HEK293 (cell line): ENCODE measurements around the gene EIF4B.

Source experiments
- CTCF ChIA-PET: fragments of 350-600 bp; formaldehyde crosslinking; extraction: SDS; loops from one replicate; lab custom pipeline; 2021; ENCODE audit warnings: antibody characterized with exemption; lab: Yijun Ruan, JAX
- POLR2A ChIA-PET: fragments of 300-600 bp; formaldehyde crosslinking; extraction: SDS; loops from one replicate; lab custom pipeline; 2020; ENCODE audit warnings: antibody characterized with exemption, inconsistent platforms; lab: Yijun Ruan, JAX
- H3K27ac ChIP-seq: fragments of 200-500 bp; sonication (Bioruptor generic); 2 replicates; pipeline ENCODE4 v1.5.1; 2014; ENCODE audit warnings: low read depth, low read length, control low read depth, inconsistent platforms; ENCODE audit errors: extremely low read depth
- H3K36me3 ChIP-seq, 2 experiments: fragments of 200-500 bp in 1 of 2; sonication (Bioruptor generic) in 1 of 2; 1 replicate in 1 of 2; 2 replicates in 1 of 2; pipeline ENCODE4 v1.5.1; 2014 to 2017; ENCODE audit warnings: inconsistent platforms in 2 of 2, low read length in 2 of 2; ENCODE audit not compliant: control insufficient read depth in 2 of 2, insufficient read depth in 1 of 2
- H3K4me1 ChIP-seq: fragments of 200-500 bp; sonication (Bioruptor generic); 2 replicates; pipeline ENCODE4 v1.5.1; 2014; ENCODE audit warnings: mild to moderate bottlenecking, low read length, inconsistent platforms; ENCODE audit not compliant: control insufficient read depth, insufficient read depth
- H3K4me3 ChIP-seq: 2 replicates; pipeline ENCODE4 v1.5.1; 2011; ENCODE audit warnings: low read depth, mild to moderate bottlenecking, control low read depth, low read length, moderate library complexity
- H3K9me3 ChIP-seq: fragments of 200-500 bp; sonication (Bioruptor generic); 2 replicates; pipeline ENCODE4 v1.5.1; 2014; ENCODE audit warnings: low read depth, low read length, inconsistent platforms; ENCODE audit not compliant: control insufficient read depth, insufficient read depth
- GLI4 ChIP-seq: fragments of 450-650 bp; formaldehyde crosslinking; IDR thresholded peaks from 2 replicates; pipeline ENCODE4 v1.5.1; 2016; ENCODE audit warnings: missing biosample characterization, missing genetic modification characterization
- IKZF3 ChIP-seq: fragments of 450-650 bp; IDR thresholded peaks from 2 replicates; pipeline ENCODE4 v1.5.0; 2018; ENCODE audit warnings: missing biosample characterization, mild to moderate bottlenecking, missing genetic modification characterization, moderate library complexity
- PATZ1 ChIP-seq: fragments of 450-650 bp; formaldehyde crosslinking; IDR thresholded peaks from 2 replicates; pipeline ENCODE4 v1.5.1; 2016; ENCODE audit warnings: missing biosample characterization, missing genetic modification characterization
- PRDM6 ChIP-seq: fragments of 450-650 bp; formaldehyde crosslinking; IDR thresholded peaks from 2 replicates; pipeline ENCODE4 v1.5.1; 2017; ENCODE audit warnings: missing biosample characterization, missing genetic modification characterization
- REPIN1 ChIP-seq: fragments of 450-650 bp; formaldehyde crosslinking; IDR thresholded peaks from 2 replicates; pipeline ENCODE4 v1.5.1; 2017; ENCODE audit warnings: missing biosample characterization, missing genetic modification characterization, low read depth
- SCRT1 ChIP-seq: fragments of 450-650 bp; formaldehyde crosslinking; IDR thresholded peaks from 2 replicates; pipeline ENCODE4 v1.5.1; 2016; ENCODE audit warnings: missing biosample characterization, missing genetic modification characterization, borderline replicate concordance
- SCRT2 ChIP-seq: fragments of 450-650 bp; formaldehyde crosslinking; IDR thresholded peaks from 2 replicates; pipeline ENCODE4 v1.5.1; 2016; ENCODE audit warnings: missing biosample characterization, missing genetic modification characterization
- SP2 ChIP-seq: fragments of 450-650 bp; formaldehyde crosslinking; IDR thresholded peaks from 2 replicates; pipeline ENCODE4 v1.5.1; 2016; ENCODE audit warnings: missing biosample characterization, missing genetic modification characterization
- WT1 ChIP-seq: fragments of 450-650 bp; formaldehyde crosslinking; IDR thresholded peaks from 2 replicates; pipeline ENCODE4 v1.5.1; 2016; ENCODE audit warnings: missing biosample characterization, missing genetic modification characterization
- ZNF112 ChIP-seq: fragments of 450-650 bp; formaldehyde crosslinking; IDR thresholded peaks from 2 replicates; pipeline ENCODE4 v1.5.0; 2017; ENCODE audit warnings: missing biosample characterization, missing genetic modification characterization
- ZNF132 ChIP-seq: fragments of 450-650 bp; formaldehyde crosslinking; IDR thresholded peaks from 2 replicates; pipeline ENCODE4 v1.5.1; 2017; ENCODE audit warnings: missing biosample characterization, missing genetic modification characterization, borderline replicate concordance
- ZNF138 ChIP-seq: fragments of 450-650 bp; formaldehyde crosslinking; IDR thresholded peaks from 2 replicates; pipeline ENCODE4 v1.5.1; 2016; ENCODE audit warnings: missing biosample characterization, missing genetic modification characterization, borderline replicate concordance
- ZNF169 ChIP-seq: fragments of 450-650 bp; formaldehyde crosslinking; IDR thresholded peaks from 2 replicates; pipeline ENCODE4 v1.5.1; 2016; ENCODE audit warnings: missing biosample characterization, missing genetic modification characterization
- ZNF2 ChIP-seq: fragments of 450-650 bp; formaldehyde crosslinking; IDR thresholded peaks from 2 replicates; pipeline ENCODE4 v1.5.1; 2016; ENCODE audit warnings: missing biosample characterization, missing genetic modification characterization
- ZNF26 ChIP-seq: fragments of 450-650 bp; formaldehyde crosslinking; IDR thresholded peaks from 2 replicates; pipeline ENCODE4 v1.5.1; 2016; ENCODE audit warnings: missing biosample characterization, missing genetic modification characterization
- ZNF423 ChIP-seq: fragments of 450-650 bp; formaldehyde crosslinking; IDR thresholded peaks from 2 replicates; pipeline ENCODE4 v1.5.1; 2016; ENCODE audit warnings: missing biosample characterization, missing genetic modification characterization
- ZNF48 ChIP-seq: fragments of 450-650 bp; formaldehyde crosslinking; IDR thresholded peaks from 2 replicates; pipeline ENCODE4 v1.5.1; 2016; ENCODE audit warnings: missing biosample characterization, missing genetic modification characterization
- ZNF513 ChIP-seq: fragments of 450-650 bp; IDR thresholded peaks from 2 replicates; pipeline ENCODE4 v1.5.1; 2018; ENCODE audit warnings: missing biosample characterization, missing genetic modification characterization
- ZNF548 ChIP-seq: fragments of 450-650 bp; formaldehyde crosslinking; IDR thresholded peaks from 2 replicates; pipeline ENCODE4 v1.5.1; 2016; ENCODE audit warnings: missing biosample characterization, missing genetic modification characterization
- ZNF626 ChIP-seq: fragments of 450-650 bp; sonication (Bioruptor Pico); formaldehyde crosslinking; IDR thresholded peaks from 2 replicates; pipeline ENCODE4 v1.5.1; 2018; ENCODE audit warnings: missing biosample characterization, missing genetic modification characterization, inconsistent platforms
- ZNF654 ChIP-seq: fragments of 450-650 bp; formaldehyde crosslinking; IDR thresholded peaks from 2 replicates; pipeline ENCODE4 v1.5.1; 2016; ENCODE audit warnings: low read depth, missing biosample characterization, missing genetic modification characterization
- ZNF704 ChIP-seq: fragments of 450-650 bp; formaldehyde crosslinking; IDR thresholded peaks from 2 replicates; pipeline ENCODE4 v1.5.1; 2016; ENCODE audit warnings: missing biosample characterization, missing genetic modification characterization
- ZNF747 ChIP-seq: fragments of 450-650 bp; formaldehyde crosslinking; IDR thresholded peaks from 2 replicates; pipeline ENCODE4 v1.5.1; 2016; ENCODE audit warnings: missing biosample characterization, missing genetic modification characterization
- ZNF785 ChIP-seq: fragments of 450-650 bp; formaldehyde crosslinking; IDR thresholded peaks from 2 replicates; pipeline ENCODE4 v1.5.1; 2016; ENCODE audit warnings: missing biosample characterization, missing genetic modification characterization
- ZNF837 ChIP-seq: fragments of 450-650 bp; formaldehyde crosslinking; IDR thresholded peaks from 2 replicates; pipeline ENCODE4 v1.5.1; 2016; ENCODE audit warnings: missing biosample characterization, missing genetic modification characterization
- ZSCAN30 ChIP-seq: fragments of 450-650 bp; IDR thresholded peaks from 2 replicates; pipeline ENCODE4 v1.5.1; 2018; ENCODE audit warnings: missing biosample characterization, mild to moderate bottlenecking, missing genetic modification characterization, moderate library complexity

The EIF4B gene

GRCh38 chr12:53044896-53045695 lies 38.8 kb downstream of the EIF4B start (continued):
- no peak for TF ChIP-seq ZNF26 (tag by site-specific recombination)
- TF ChIP-seq WT1 (tag by site-specific recombination), result peak; percentile 63; the same call in 1 of the 2 replicates
- no peak for TF ChIP-seq ZNF169 (tag by site-specific recombination)

GRCh38 chr12:53045696-53046045 lies 39.4 kb downstream of the EIF4B start:
- H3K4me3 ChIP-seq, result no peak overlapping the region
- CTCF ChIA-PET, result interaction anchor here (0.7 to 1.9 kb wide), 3 partner anchors 10 to 161 kb away, joined by 3 to 5 read pairs (median 4); no protein-coding TSS in a partner anchor

GRCh38 chr12:53046655-53047220 lies 40.5 kb downstream of the EIF4B start:
- Histone ChIP-seq H3K9me3 (no peaks in the 10 kb centered on the region), H3K4me3 (peak overlapping the region; percentile 65), H3K27ac (peak overlapping the region; percentile 84), H3K4me1 (peaks cover 29% of the 10 kb centered on the region), H3K36me3 (peaks cover 0 to 9% of the 10 kb centered on the region in 2 experiments; a peak in 1 of 3 replicates)
- CTCF ChIA-PET, result interaction anchor here (0.6 to 2.4 kb wide), 10 partner anchors 8 to 783 kb away, joined by 3 to 16 read pairs (median 4); no protein-coding TSS in a partner anchor
- POLR2A ChIA-PET, result interaction anchor here (0.7 to 1.6 kb wide), 7 partner anchors 8 to 101 kb away, joined by 3 to 4 read pairs (median 4); partner anchors contain the start of gene SPRYD3
- TF ChIP-seq ZNF747 (tag by site-specific recombination), result no peak
- no peak for TF ChIP-seq ZNF837
- peak; percentile 63 for TF ChIP-seq SP2
- TF ChIP-seq ZNF138 (tag by site-specific recombination), result no peak
- no peak for TF ChIP-seq ZNF704
- peak; percentile 22; the same call in 1 of the 2 replicates for TF ChIP-seq ZNF513 (tag by site-specific recombination)
- TF ChIP-seq PRDM6 (tag by site-specific recombination), result no peak
- TF ChIP-seq ZNF626, result no peak
- no peak; the same call in 1 of the 2 replicates for TF ChIP-seq ZNF423 (tag by site-specific recombination)
- no peak for TF ChIP-seq REPIN1
- no peak for TF ChIP-seq ZNF132
- no peak for TF ChIP-seq ZNF112 (tag by site-specific recombination)
- no peak for TF ChIP-seq GLI4
- TF ChIP-seq ZSCAN30 (tag by site-specific recombination), result no peak
- TF ChIP-seq ZNF654 (tag by site-specific recombination), result no peak
- no peak for TF ChIP-seq ZNF548 (tag by site-specific recombination)
- 0 out of 2 replicates have a peak, but pooled peaks have one; percentile 38 for TF ChIP-seq ZNF785
- peak; percentile 54; the same call in 1 of the 2 replicates for TF ChIP-seq ZNF2 (tag by site-specific recombination)
- TF ChIP-seq PATZ1 (tag by site-specific recombination), result peak; percentile 74

More at GRCh38 chr12:53045696-53046045, 39.4 kb downstream of the EIF4B start:
- peaks cover 0 to 13% of the 10 kb centered on the region in 2 experiments; a peak in 1 of 3 replicates for H3K36me3 ChIP-seq
- TF ChIP-seq ZNF48 (tag by site-specific recombination), result no peak
- peak; percentile 39; the same call in 1 of the 2 replicates for TF ChIP-seq SCRT1 (tag by site-specific recombination)
- peak; percentile 75 for TF ChIP-seq SCRT2 (tag by site-specific recombination)
- TF ChIP-seq IKZF3, result 0 out of 2 replicates have a peak, but pooled peaks have one; percentile 13
- no peaks in the 10 kb centered on the region for H3K9me3 ChIP-seq
- POLR2A ChIA-PET, result interaction anchor here (1.0 to 1.3 kb wide), 2 partner anchors 9 to 34 kb away, joined by 3 to 4 read pairs; partner anchors contain the start of gene SPRYD3
- H3K27ac ChIP-seq, result no peak overlapping the region
- H3K4me1 ChIP-seq, result peaks cover 29% of the 10 kb centered on the region
